Measurements from ENCODE around the gene AMOT.
"Not testable (repeated sequence)": the region's sequence is repeated elsewhere in the genome, so short reads cannot be mapped to it uniquely, and the experiment has no call there.

AMOT gene

DNA sequence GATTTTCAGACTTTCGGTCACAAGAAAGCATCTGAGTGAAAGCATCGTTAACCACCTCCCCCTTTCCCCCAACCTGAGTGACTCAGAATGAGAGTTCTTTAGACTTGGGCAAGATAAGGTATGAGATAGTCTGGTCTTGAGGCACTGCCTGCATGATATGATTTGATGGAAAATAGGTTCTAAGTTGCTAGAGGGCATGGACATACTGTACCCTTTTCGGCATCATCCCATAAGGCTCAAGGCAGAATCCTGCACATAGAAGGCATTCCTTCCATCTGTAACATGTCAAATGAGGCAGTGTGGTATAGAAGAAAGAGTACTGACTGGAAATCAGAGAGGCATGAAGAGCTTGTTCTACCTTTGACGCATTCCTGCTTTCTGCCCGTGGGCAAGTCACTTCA, 16.8 kb upstream of the AMOT start (continued):
- TF ChIP-seq ZBTB11 (tag by site-specific recombination; conservative IDR thresholded peaks at IDR 0.05; ENCODE audit: low read depth) (no peak), ZNF837 (tag by site-specific recombination; IDR thresholded peaks at IDR 0.05) (no peak), ZFP41 (tag by site-specific recombination; IDR thresholded peaks at IDR 0.05; ENCODE audit: borderline replicate concordance) (no peak), MYNN (tag by site-specific recombination; IDR thresholded peaks at IDR 0.05; ENCODE audit: borderline replicate concordance) (no peak), TRIM28 (IDR thresholded peaks at IDR 0.05; ENCODE audit: borderline replicate concordance, low read length) (no peak), ZNF560 (tag by site-specific recombination; IDR thresholded peaks at IDR 0.05; ENCODE audit: borderline replicate concordance) (no peak), ZNF776 (tag by site-specific recombination; IDR thresholded peaks at IDR 0.05; ENCODE audit: borderline replicate concordance) (no peak), TSHZ1 (tag by site-specific recombination; IDR thresholded peaks at IDR 0.05; ENCODE audit: borderline replicate concordance) (no peak)

DNA sequence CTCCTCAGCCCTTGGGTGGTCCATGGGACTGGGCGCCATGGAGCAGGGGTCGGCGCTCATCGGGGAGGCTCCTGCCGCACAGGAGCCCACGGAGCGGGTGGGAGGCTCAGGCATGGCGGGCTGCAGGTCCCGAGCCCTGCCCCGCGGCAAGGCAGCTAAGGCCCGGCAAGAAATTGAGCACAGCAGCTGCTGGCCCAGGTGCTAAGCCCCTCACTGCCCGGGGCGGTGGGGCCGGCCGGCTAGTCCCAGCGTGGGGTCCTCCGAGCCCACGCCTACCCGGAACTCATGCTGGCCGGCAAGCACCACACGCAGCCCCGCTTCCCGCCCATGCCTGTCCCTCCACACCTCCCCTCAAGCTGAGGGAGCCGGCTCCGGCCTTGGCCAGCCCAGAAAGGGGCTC, 14.3 kb upstream of the AMOT start:
- H3K4me3 ChIP-seq (ENCODE audit: low read depth, low read length); POLR2A ChIA-PET; H3K9me3 ChIP-seq (ENCODE audit: control insufficient read depth, insufficient read depth, low read depth, low read length); CTCF ChIA-PET; H3K27ac ChIP-seq (ENCODE audit: extremely low read depth, low read depth, low read length); H3K36me3 ChIP-seq (ENCODE audit: control insufficient read depth in 2 of 2, insufficient read depth in 1 of 2, low read length in 2 of 2): not testable (repeated sequence)
- H3K4me1 ChIP-seq (ENCODE audit: control insufficient read depth, insufficient read depth, low read length), result peaks cover 17% of the 10 kb centered on the region

DNA sequence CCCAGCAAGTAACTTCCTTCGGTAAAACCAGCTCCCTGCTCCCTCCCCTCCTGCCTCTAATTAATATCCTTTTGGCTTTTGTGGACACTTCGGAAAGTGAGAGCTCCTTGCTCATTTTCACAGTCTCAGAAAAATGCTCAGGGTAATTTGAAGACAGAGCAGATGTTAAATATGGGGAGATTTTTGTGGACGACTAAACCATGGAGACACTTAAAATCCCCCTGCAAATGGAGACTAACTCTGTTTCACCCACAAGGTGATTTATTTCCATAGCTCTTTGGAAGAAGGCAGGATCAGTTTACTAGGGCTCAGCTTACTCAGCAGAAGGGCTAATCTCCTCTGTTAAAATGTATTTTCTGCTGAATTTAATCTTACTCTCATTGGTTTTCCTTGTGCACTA, 12.2 kb upstream of the AMOT start:
- peaks cover 17% of the 10 kb centered on the region for H3K4me1 ChIP-seq (ENCODE audit: control insufficient read depth, insufficient read depth, low read length)
- POLR2A ChIA-PET, result interaction anchor here (0.8 to 3.3 kb wide), 3 partner anchors 11 to 20 kb away, joined by 6 to 44 read pairs (median 8); partner anchors contain the start of gene AMOT
- peak overlapping the region; percentile 73 for H3K27ac ChIP-seq (ENCODE audit: extremely low read depth, low read depth, low read length)

More for the DNA sequence above, 12.2 kb upstream of the AMOT start:
- H3K36me3 ChIP-seq (ENCODE audit: control insufficient read depth in 2 of 2, insufficient read depth in 1 of 2, low read length in 2 of 2), result no peaks in the 10 kb centered on the region
- CTCF ChIA-PET, result interaction anchor here (0.8 kb wide), 1 partner anchor 10 kb away, joined by 3 read pairs; no protein-coding TSS in a partner anchor
- H3K4me3 ChIP-seq (ENCODE audit: low read depth, low read length), result no peak overlapping the region
- TF ChIP-seq ZNF791 (tag by site-specific recombination; IDR thresholded peaks at IDR 0.05), result no peak
- TF ChIP-seq PRDM6 (tag by site-specific recombination; IDR thresholded peaks at IDR 0.05), result peak; percentile 31; the same call in 1 of the 2 replicates
- no peaks in the 10 kb centered on the region for H3K9me3 ChIP-seq (ENCODE audit: control insufficient read depth, insufficient read depth, low read depth, low read length)
